GM18499 (cell line): Measurements from ENCODE around the gene RAB24.
A peak's percentile ranks its signal among the peaks of the same experiment; 100 is the strongest.
"Not testable (repeated sequence)": the region's sequence is repeated elsewhere in the genome, so short reads cannot be mapped to it uniquely, and the experiment has no call there.

Source experiments
- ATAC-seq: cut with Tn5 transposase; IDR thresholded peaks from one replicate; pipeline ENCODE4 v1.9.1; 2021; ENCODE audit warnings: moderate number of reproducible peaks; ENCODE audit not compliant: insufficient read depth, unreplicated experiment

RAB24 gene

GRCh38 chr5:177303121-177303924, at the start of gene RAB24, which contains the start of gene PRELID1:
Gene RAB24, minus strand, starts transcription at chr5:177303719. Its CDS starts 431 bp downstream, at chr5:177303288.
Gene PRELID1, plus strand, starts transcription at chr5:177303799. Its CDS starts 187 bp downstream, at chr5:177303986.
- no peak for ATAC-seq

- ATAC-seq = no peak
Measured at GRCh38 chr5:177353093-177353492, 49.6 kb upstream of the RAB24 start.

- ATAC-seq = peak; percentile 71
Measured at GRCh38 chr5:177351392-177352329, 48.1 kb upstream of the RAB24 start, which contains the start of gene LMAN2. Gene LMAN2, minus strand, starts transcription at chr5:177351668. Its CDS starts 21 bp downstream, at chr5:177351647.

GRCh38 chr5:177350776-177351391, 47.4 kb upstream of the RAB24 start:
- ATAC-seq = no peak

- ATAC-seq = no peak
Measured at GRCh38 chr5:177349762-177350161, 46.2 kb upstream of the RAB24 start.

- ATAC-seq = no peak
Measured at GRCh38 chr5:177349362-177349647, 45.8 kb upstream of the RAB24 start.

GRCh38 chr5:177347699-177348098, 44.2 kb upstream of the RAB24 start:
- no peak for ATAC-seq

GRCh38 chr5:177346820-177347219, 43.3 kb upstream of the RAB24 start:
- ATAC-seq = no peak

- no peak for ATAC-seq
Measured at GRCh38 chr5:177344891-177345290, 41.4 kb upstream of the RAB24 start.

GRCh38 chr5:177343777-177344176, 40.3 kb upstream of the RAB24 start:
- no peak for ATAC-seq

- ATAC-seq = not testable (repeated sequence)
Measured at GRCh38 chr5:177343000-177343399, 39.5 kb upstream of the RAB24 start.

- ATAC-seq = no peak
Measured at GRCh38 chr5:177339107-177339638, 35.7 kb upstream of the RAB24 start.

GRCh38 chr5:177338251-177339106, 35.0 kb upstream of the RAB24 start:
- no peak for ATAC-seq

GRCh38 chr5:177336603-177337494, 33.3 kb upstream of the RAB24 start:
- no peak for ATAC-seq

- ATAC-seq = no peak
Measured at GRCh38 chr5:177336112-177336511, 32.6 kb upstream of the RAB24 start.

GRCh38 chr5:177335701-177336065, 32.2 kb upstream of the RAB24 start:
- ATAC-seq = no peak

GRCh38 chr5:177334781-177335700, 31.5 kb upstream of the RAB24 start:
- ATAC-seq = no peak

GRCh38 chr5:177334155-177334551, 30.6 kb upstream of the RAB24 start:
- no peak for ATAC-seq
